PC-9 (cell line): ENCODE results near the gene ADAMTS12. TPM values are rescaled to one million over a fixed set of nuclear protein-coding genes. Genes with fewer than 3 reads are reported as not detected.
A peak's percentile ranks its signal among the peaks of the same experiment; 100 is the strongest.

Experiments used
- BruUV-seq: library from RNA; stranded (reverse); fragments of 400-500 nt; replicated peaks from 2 replicates; lab custom pipeline; 2021; lab: Mats Ljungman, UMichigan
- CTCF ChIA-PET: fragments of 300-600 bp; sonication (Branson Sonifier 250); formaldehyde crosslinking; loops from one replicate; lab custom pipeline; 2022; ENCODE audit warnings: antibody characterized with exemption; lab: Charles Lee
- POLR2A ChIA-PET: fragments of 300-600 bp; sonication (Branson Sonifier 250); formaldehyde crosslinking; loops from one replicate; lab custom pipeline; 2022; ENCODE audit warnings: antibody characterized with exemption; ENCODE audit not compliant: unreplicated experiment; lab: Charles Lee
- DNase-seq, 2 experiments: peaks; one replicate each; pipeline versions ENCODE4 v3.0.0 to v3.0.0-alpha.2; 2015 to 2022; ENCODE audit warnings: mixed read lengths in 1 of 2
- H2AFZ ChIP-seq: fragments of 200-600 bp; sonication (generic); 2 replicates; pipeline ENCODE4 v1.8.1; 2017; ENCODE audit warnings: antibody characterized with exemption
- H3F3A ChIP-seq: fragments of 200-600 bp; sonication (generic); 2 replicates; pipeline ENCODE4 v1.8.1; 2017; ENCODE audit warnings: antibody characterized with exemption, mild to moderate bottlenecking, low read depth; ENCODE audit not compliant: insufficient read depth
- H3K27ac ChIP-seq: fragments of 200-600 bp; sonication (generic); 2 replicates; pipeline ENCODE4 v1.6.1; 2016; ENCODE audit warnings: mixed run types
- H3K27me3 ChIP-seq: fragments of 200-600 bp; sonication (generic); 2 replicates; pipeline ENCODE4 v1.6.1; 2016; ENCODE audit warnings: low read depth, mixed run types; ENCODE audit not compliant: insufficient read depth
- H3K36me3 ChIP-seq: fragments of 200-600 bp; sonication (generic); 2 replicates; pipeline ENCODE4 v1.6.1; 2016; ENCODE audit warnings: low read depth, mixed run types
- H3K4me1 ChIP-seq: fragments of 200-600 bp; sonication (generic); replicated peaks from 2 replicates; pipeline ENCODE4 v1.6.1; 2016; ENCODE audit warnings: mixed run types; ENCODE audit not compliant: insufficient read depth
- H3K4me2 ChIP-seq: fragments of 200-600 bp; sonication (generic); 2 replicates; pipeline ENCODE4 v1.6.1; 2017; ENCODE audit warnings: mixed run types
- H3K4me3 ChIP-seq: fragments of 200-600 bp; sonication (generic); 2 replicates; pipeline ENCODE4 v1.6.1; 2016; ENCODE audit warnings: mixed run types
- H3K79me2 ChIP-seq: fragments of 200-600 bp; sonication (generic); 2 replicates; pipeline ENCODE4 v1.6.1; 2017; ENCODE audit warnings: low read depth, mixed run types
- H3K9me2 ChIP-seq: fragments of 200-600 bp; sonication (generic); 2 replicates; pipeline ENCODE4 v1.8.1; 2017; ENCODE audit warnings: mild to moderate bottlenecking; ENCODE audit not compliant: insufficient read depth
- H3K9me3 ChIP-seq: fragments of 200-600 bp; sonication (generic); 2 replicates; pipeline ENCODE4 v1.8.1; 2016; ENCODE audit warnings: low read depth; ENCODE audit not compliant: insufficient read depth
- H4K20me1 ChIP-seq: fragments of 200-600 bp; sonication (generic); 2 replicates; pipeline ENCODE4 v1.8.1; 2017; ENCODE audit not compliant: insufficient read depth
- CTCF ChIP-seq: fragments of 200-600 bp; sonication (generic); conservative IDR thresholded peaks from 2 replicates; pipeline ENCODE4 v1.6.1; 2017; ENCODE audit warnings: mixed run types, antibody characterized with exemption, mild to moderate bottlenecking, moderate library complexity
- EZH2 ChIP-seq: fragments of 200-600 bp; sonication (generic); IDR thresholded peaks from 2 replicates; pipeline ENCODE4 v1.8.0; 2017; ENCODE audit warnings: antibody characterized with exemption, low read depth
- intact Hi-C: fragments of 100-400 bp; cut with micrococcal nuclease; formaldehyde crosslinking; loops from one replicate; pipeline ENCODE4 v1.10.0; 2022; ENCODE audit not compliant: unreplicated experiment
- total RNA-seq: library from RNA; stranded (reverse); gene quantifications from 2 replicates; pipeline ENCODE4 v1.2.3, GENCODE V29; 2021

ADAMTS12 gene
- total RNA-seq, 1 experiment from 2014 or later = 103 TPM

- no TSS peak for BruUV-seq
- ChIA-PET POLR2A (no interaction called here), CTCF (no interaction called here)
- H2AFZ ChIP-seq = no peak overlapping the region
- H3K4me2 ChIP-seq = no peak overlapping the region
- DNase-seq = no peak
- peaks cover 29% of the 10 kb centered on the region for H3K79me2 ChIP-seq
- H3K36me3 ChIP-seq = no peaks in the 10 kb centered on the region
- no peaks in the 10 kb centered on the region for H3K4me1 ChIP-seq
- no peaks in the 10 kb centered on the region for H4K20me1 ChIP-seq
- no peak overlapping the region for H3K4me3 ChIP-seq
- H3K27ac ChIP-seq = no peak overlapping the region
- no peaks in the 10 kb centered on the region for H3K27me3 ChIP-seq
- no peaks in the 10 kb centered on the region for H3K9me3 ChIP-seq
- TF ChIP-seq EZH2 = no peak
- TF ChIP-seq CTCF = no peak
- H3F3A ChIP-seq = 0 out of 2 replicates have a peak, but pooled peaks cover under 1% of the 10 kb centered on the region
- no peaks in the 10 kb centered on the region for H3K9me2 ChIP-seq
- intact Hi-C loops = no loop called here
Measured at GRCh38 chr5:33792559-33792958, 99.2 kb downstream of the ADAMTS12 start.

- Histone ChIP-seq H3K79me2 (peaks cover 51% of the 10 kb centered on the region), H3K4me2 (no peak overlapping the region), H3K9me2 (no peaks in the 10 kb centered on the region), H3F3A (0 out of 2 replicates have a peak, but pooled peaks cover 7% of the 10 kb centered on the region), H4K20me1 (no peaks in the 10 kb centered on the region), H3K4me1 (no peaks in the 10 kb centered on the region), H3K27ac (0 out of 2 replicates have a peak overlapping the region, but pooled peaks have one; percentile 2), H3K9me3 (peaks cover 4% of the 10 kb centered on the region; the same call in 1 of the 2 replicates), H2AFZ (no peak overlapping the region), H3K4me3 (no peak overlapping the region), H3K36me3 (peaks cover 5% of the 10 kb centered on the region; the same call in 1 of the 2 replicates), H3K27me3 (no peaks in the 10 kb centered on the region)
- BruUV-seq = no TSS peak
- no peak for DNase-seq
- TF ChIP-seq EZH2 = no peak
- no peak for TF ChIP-seq CTCF
- ChIA-PET CTCF (no interaction called here), POLR2A (no interaction called here)
- intact Hi-C loops = no loop called here
Measured at GRCh38 chr5:33789567-33789957, 102.2 kb downstream of the ADAMTS12 start.

- H3K27me3 ChIP-seq = no peaks in the 10 kb centered on the region
- H3K4me2 ChIP-seq = no peak overlapping the region
- H3K36me3 ChIP-seq = peaks cover 5% of the 10 kb centered on the region; the same call in 1 of the 2 replicates
- TF ChIP-seq CTCF = no peak
- TF ChIP-seq EZH2 = no peak
- POLR2A ChIA-PET = no interaction called here
- H3K79me2 ChIP-seq = peaks cover 56% of the 10 kb centered on the region
- CTCF ChIA-PET = no interaction called here
- H3K27ac ChIP-seq = 0 out of 2 replicates have a peak overlapping the region, but pooled peaks have one; percentile 2
- H2AFZ ChIP-seq = no peak overlapping the region
- H3K9me3 ChIP-seq = peaks cover 4% of the 10 kb centered on the region; the same call in 1 of the 2 replicates
- 0 out of 2 replicates have a peak, but pooled peaks cover 7% of the 10 kb centered on the region for H3F3A ChIP-seq
- H4K20me1 ChIP-seq = no peaks in the 10 kb centered on the region
- H3K4me1 ChIP-seq = no peaks in the 10 kb centered on the region
- H3K9me2 ChIP-seq = no peaks in the 10 kb centered on the region
- no TSS peak for BruUV-seq
- no peak for DNase-seq
- intact Hi-C loops = no loop called here
- no peak overlapping the region for H3K4me3 ChIP-seq
Measured at GRCh38 chr5:33788922-33789566, 102.7 kb downstream of the ADAMTS12 start.
